ENCODE data around the gene BMX.

BMX gene

DNA sequence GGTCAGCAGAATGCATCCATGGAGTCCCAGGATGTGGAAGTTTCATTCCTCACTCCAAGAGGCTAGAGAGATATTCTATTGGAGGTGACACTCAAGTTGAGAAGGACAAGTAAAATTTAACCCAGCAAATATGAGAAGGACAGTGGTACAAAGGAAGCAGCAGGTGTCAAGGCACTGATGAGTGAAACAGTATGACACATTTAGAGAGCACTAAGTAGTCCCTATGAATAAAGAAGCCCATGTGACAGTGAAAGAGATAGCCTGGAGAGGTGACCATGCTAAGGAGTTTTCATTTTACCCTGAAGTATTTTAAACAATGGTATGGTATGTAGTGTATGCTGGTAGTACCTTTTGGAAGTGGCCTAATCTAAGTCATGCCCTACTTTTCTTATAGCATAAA is 9.2 kb downstream of the BMX start:
- DNase-seq: no peak

DNA sequence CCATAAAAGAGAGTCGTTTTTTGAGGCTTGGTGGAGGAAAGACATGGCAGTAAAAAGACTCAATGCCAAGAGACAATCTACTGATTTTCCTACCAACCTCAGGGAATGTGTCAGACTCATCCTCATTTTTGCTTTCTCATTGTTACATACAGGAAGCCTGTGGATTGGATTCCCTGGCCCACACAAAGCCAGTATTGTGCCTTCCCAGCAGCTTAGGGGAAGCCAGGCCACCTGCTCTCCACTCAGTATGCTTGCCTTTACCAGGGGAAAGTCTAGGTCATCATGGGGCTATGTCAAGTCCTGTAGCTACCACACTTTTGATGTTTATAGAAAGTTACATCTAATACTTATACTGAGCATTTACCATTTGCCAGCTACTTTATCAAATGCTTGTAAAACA is 11.0 kb downstream of the BMX start:
- DNase-seq: no peak

DNA sequence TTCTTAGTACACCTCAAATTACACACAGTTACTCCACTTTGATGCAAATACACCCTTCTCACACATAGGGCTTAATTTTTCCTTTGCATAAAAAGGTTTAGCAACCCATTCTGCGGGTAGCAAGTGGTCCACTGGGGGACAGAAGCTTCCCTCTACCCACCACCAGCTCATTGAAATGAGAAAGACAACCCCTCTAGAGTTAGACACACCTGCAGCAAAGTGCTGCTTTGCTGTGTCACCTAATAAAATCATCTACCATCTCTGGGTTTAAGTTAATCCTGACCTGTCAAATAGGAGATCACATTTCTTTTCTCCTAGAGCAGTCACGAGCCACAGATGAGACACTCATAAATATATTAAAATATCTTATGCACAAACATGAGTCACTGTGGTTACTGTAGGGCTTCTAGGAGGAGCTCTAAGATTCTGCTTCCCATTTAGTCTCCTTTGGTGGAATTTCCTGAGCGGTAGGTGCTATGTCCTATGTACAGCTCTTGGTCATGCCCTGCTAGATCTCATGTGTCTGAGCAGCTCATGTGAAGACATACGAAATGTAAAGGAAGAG is 11.9 kb downstream of the BMX start:
- no peak for DNase-seq

DNA sequence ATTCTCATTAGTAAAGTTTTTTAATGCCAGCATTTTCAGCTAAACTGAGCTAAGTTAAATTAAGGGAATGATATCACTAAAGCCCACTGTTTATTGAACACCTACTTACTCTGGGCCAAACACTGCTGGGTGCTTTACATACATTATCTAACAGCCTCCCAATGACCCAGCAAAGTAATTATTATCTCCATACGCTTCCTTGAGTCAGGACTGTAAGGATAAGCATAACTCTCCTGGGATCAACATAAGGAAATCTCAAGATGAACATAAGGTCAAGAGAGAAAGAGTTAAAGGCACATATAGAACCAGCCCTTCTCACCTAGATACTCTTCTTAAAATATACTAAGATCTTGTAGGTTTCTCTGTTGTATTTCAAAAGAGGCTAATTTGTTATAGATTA is 13.7 kb downstream of the BMX start:
- no peak for DNase-seq

DNA sequence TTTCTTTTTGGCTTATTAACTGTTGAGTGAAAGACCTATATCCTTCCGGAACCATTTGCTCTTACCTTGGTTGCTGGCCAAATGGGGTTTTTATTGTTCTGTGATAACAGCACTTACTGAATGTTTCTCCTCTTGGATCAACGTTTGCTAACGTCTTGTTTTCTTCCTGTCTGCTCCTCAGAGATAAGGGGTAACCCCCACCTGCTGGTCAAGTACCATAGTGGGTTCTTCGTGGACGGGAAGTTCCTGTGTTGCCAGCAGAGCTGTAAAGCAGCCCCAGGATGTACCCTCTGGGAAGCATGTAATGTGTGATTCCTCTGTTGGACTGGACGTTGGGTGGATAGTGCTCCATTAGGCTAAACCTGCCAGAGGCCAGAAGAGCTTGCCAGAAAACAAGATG is 15.3 kb downstream of the BMX start:
- DNase-seq: no peak

DNA sequence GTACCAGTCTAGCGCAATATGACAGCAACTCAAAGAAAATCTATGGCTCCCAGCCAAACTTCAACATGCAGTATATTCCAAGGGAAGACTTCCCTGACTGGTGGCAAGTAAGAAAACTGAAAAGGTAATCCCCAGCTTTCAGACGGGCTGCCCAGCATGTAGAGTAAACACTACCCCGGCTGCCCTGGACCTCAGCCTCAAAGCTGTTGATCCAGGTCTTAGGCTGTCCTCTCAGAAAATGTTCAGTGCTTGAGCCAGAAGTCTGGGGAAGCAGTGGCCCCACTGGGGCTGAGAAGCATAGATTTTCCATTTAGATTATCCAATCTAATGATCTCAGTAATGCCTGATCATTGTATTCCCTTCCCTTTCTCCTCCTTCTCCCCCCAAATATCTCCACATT is 21.9 kb downstream of the BMX start:
- no peak for DNase-seq

DNA sequence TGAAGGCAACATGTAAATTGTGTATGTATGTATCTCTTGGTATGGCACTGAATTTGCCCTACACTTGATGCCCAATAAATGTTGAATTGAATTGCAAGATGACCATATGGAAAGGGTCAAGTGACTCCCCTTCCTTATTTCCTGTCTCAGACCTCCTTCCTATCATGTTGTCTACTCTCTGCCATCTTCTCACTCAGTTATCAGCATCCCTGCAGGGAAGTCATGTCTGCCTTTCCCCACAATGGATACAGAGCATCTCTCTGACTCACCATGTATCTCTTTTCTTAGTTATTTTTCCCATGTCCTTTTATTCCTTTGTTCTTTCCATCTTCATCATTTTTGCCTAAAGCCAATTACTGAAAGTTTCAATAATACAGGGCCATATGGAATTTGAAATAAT is 22.5 kb downstream of the BMX start:
- no peak for DNase-seq

DNA sequence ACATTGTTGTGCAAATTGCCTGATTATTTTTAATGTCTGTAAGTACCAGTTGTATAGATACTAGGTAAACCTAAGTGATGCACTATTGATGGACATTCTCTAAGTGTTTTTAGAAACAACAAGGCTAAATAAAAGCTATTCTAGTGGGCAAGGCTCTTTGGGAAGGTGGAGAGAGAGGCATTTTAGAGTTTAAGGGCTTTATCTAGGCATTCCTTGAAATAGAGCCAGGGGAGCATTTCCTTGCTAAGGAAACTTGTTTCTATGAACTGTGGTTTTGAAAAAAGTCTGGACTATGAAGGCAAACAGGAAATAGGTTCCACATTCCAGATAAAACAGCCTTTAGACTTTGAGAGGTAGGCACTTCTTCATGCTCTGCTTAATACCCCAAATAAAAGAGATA is 23.8 kb downstream of the BMX start:
- DNase-seq: no peak

DNA sequence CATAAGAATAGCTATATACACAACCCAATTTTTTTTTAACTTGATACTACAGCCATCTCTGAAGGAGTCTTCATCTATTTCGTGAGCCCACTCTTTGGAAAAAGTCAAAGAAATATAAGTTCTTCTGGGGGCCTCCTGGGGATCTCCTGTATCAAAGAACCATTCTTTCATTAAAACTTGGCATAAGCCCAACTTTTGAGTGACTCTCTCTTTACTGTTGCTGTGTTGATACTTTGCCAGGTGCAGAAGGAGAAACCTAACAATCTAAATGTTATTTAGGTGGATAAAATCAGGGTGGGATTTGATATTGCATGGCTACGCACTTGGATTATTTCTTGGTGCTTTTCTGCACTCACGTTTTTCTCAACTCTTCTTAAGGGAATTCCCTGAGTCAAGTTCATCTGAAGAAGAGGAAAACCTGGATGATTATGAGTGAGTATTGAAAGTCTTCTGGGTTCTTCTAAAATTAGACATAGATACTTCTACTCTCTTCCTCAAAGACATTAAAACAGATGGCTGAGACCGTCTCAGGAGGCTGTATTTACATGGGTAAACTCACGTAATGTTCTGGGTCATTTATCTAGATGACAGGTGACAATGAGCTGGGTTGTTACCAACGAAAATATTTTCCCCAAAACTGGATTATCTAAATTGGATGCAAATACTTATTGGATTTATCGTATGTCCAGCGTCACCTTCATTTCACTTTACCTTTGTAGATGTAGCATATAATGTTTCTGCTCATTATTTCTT is 25.2 kb downstream of the BMX start:
- DNase-seq: no peak

DNA sequence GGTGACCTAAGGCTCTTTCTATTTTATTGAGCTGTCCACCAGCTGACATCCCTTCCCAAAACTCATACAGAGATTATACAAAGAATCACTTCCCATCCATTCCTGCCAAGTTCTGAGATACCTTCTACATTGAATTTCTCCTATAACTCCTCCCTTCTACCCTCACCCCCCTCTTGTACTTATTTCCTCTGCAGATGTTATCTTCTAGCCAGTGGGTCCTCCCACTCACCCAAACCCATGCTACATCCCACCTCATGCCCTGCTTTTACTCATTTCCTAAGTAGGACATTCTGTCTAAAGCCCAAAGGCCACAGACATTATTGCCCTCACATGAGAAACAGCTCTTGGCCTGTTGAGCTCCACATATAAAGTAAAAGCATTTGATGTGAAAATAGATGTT is 28.6 kb downstream of the BMX start:
- DNase-seq: no peak

DNA sequence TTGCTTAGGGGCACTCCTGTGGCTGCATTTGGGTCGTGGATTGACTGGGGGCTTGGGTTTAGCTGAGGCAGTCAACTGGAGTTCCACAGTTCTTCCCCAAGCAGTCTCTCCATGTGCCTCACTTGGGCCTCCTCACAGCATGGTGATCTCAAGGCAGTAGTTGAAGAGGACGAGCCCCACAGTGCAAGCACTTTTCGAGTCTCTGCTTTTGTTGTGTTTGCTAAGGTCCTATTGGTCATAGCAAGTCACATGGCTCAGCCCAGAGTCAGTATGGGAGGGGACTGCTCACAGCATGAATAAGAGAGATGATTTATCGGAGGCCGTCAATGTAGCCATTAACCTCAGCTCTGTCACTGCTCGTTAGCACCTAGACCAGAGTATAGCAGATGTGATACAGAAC is 29.7 kb downstream of the BMX start:
- no peak for DNase-seq

DNA sequence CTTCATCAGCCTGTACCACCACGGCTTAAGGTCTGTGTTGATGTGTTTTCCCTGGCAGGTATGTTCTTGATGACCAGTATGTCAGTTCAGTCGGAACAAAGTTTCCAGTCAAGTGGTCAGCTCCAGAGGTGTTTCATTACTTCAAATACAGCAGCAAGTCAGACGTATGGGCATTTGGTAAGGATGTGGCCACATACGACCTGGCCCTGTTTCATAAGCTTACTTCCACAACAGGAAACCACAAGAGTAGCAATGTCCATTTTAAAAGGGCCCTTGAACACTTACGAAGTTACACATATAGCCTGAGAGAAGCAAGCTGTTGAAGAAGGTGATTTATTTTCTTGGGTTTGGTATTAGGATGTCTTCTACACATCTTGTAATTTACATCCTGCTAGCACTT is 46.1 kb downstream of the BMX start:
- no peak for DNase-seq

DNA sequence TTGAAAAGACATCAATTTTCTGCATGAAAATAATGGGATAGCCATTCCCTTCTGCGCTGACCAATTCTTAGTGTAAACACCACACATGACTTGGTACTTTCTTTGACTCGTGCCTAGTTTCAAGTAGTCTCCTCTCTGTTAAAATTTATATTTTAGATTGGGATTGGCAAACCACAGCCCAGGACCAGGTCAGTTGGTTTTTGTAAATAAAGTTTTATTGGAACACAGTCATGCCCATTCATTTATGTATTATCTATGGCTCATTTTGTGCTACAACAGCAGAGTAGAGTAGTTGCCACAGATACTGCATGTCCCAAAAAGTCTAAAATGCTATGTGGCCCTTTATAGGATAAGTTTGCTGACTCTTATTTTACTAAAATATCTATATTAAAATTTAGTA is 46.7 kb downstream of the BMX start:
- DNase-seq: no peak

DNA sequence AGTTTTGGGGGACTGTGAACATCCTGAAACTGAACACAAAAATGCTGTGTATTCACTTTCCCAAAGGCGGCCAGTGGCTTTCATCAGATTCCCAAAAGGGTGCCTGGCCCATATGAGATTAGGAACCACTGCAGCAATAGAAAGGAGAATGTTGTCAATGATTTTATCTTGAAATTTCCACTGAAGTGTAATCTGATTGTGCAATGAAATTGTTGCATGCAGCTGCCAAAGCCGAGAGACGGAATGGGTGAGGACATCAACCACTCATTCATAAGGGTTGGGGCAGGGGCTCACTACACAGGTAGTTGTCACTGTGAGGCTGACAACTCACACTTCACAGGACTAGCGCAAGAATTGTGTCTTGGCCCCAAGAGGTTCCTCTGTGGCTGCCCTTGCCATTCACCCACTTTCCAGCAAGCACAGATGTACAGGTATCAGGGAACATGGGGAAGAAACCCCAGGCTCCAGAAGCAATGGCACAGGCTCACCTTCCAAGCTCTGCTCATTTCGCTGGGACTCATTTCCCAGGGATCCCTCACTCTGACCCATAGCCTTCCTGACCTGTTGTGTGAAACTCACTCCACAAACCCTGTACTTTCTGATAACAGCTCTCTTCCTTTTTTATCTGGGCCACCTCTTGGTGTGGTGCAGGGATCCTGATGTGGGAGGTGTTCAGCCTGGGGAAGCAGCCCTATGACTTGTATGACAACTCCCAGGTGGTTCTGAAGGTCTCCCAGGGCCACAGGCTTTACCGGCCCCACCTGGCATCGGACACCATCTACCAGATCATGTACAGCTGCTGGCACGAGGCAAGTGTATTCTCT is 48.8 kb downstream of the BMX start:
- DNase-seq: no peak

DNA sequence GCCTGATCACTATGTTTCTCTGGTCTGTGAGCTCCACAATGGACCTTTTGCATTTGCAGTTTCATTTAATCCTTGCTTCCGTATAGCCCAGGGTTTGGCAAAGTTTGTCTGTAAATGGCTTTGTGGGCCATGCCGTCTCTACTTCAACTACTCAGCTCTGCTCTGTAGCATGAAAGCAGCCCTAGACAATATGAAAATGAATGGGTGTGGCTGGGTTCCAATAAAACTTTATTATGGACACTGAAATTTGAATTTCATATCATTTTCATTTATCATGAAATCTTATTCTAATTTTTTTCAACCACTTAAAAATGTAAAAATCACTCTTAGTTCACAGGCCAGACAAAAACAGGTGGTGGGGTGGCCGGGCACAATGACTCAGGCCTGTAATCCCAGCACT is 58.6 kb downstream of the BMX start:
- DNase-seq: no peak

DNA sequence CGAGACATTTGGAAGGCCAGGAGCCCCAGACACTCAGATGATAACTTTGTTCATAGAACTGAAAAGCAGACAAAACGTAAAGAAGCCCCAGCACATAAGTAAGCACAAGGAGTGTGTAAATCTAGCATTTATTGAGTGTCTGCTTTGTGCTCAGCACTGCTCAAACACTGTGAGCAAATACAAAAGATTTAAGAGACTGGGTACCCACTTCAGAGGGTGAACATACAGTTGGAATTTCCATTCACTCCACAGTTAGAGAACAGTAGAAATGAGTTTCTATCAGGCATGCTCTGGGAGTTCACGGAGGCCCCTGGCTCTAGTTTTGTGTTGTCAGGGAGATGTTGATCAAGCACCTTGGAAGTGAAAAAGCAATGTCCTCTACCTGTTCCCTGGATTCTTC is 60.3 kb downstream of the BMX start:
- DNase-seq: no peak

DNA sequence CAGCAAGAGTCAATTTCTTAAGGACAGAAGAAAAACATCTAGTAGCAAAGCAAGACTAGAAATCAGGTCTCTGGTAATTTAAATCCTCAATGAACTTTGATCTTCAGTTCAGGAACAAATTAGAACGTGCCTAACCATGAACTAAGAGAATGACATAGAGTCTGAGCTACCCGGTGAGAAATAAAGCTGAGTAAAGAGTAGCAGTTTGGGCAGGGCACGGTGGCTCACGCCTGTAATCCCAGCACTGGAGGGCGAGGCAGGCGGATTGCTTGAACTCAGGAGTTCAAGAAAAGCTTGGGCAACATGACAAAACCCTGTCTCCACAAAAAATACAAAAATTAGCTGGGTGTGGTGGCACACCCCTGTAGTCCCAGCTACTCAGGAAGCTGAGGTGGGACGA is 62.4 kb downstream of the BMX start:
- no peak for DNase-seq

DNA sequence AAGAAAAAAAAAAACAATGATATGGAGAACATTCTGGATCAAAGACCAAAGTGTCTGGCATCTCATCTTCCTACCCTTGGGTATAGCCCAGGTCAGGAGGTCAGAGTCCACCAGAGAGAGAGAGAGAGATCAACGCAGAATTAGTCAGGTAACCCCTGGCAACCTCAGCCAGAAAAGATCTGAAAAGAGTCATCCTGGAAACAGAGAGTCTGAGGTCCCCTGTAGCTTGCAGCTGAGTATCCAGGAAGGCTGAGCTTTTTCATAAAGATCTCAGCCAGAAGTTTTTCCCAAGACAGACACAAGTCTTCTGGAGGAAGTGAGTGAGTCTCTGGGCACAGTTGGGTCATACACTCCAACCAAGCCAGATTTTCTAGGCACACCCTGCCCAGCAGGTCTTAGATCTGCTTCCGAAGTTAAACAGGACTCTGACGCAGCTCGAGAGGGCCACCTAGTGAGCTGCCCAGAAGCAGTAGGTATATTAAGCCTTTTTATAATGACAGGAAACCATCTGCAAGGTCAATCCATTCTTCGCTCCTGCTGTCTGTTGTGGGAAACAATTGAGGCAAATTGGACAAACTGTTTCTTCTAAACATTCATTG is 64.5 kb downstream of the BMX start:
- peak; percentile 24 for DNase-seq

DNA sequence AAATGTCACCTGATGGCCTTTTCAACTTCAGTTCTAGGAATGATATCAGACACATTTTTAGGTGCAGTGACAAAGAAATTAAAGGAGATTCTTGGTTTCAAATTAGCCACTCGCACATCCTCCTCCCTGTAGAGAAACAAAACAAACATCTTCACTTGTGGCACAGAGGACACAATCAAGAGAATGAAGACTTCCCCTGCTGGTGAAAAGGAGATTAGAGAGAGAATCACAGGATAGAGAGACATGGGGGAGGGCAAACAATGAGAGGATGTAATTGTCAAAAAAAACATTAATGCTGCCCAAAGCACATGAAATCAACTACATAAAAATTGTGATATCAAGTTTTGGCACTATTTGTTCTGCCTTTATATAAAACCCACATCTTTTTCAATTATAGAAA is 65.6 kb downstream of the BMX start:
- no peak for DNase-seq

DNA sequence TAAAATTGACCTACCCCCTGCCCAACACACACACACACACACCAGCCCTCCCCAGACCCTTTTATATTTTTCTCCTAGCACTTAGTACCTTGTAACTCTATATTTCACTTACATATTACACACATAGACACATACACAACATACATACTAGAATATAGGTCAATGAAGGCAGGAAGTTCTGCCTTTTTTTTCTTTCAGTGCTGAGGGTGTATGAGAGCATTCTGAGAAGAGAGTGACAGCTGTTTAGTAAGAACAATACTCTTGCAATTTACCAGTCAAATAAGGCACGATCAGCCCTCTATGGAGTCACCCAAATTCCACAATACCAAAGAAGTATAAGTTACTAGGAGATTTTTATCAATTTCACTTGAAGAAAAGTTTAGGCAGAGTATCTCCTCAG is 66.7 kb downstream of the BMX start:
- no peak for DNase-seq

DNA sequence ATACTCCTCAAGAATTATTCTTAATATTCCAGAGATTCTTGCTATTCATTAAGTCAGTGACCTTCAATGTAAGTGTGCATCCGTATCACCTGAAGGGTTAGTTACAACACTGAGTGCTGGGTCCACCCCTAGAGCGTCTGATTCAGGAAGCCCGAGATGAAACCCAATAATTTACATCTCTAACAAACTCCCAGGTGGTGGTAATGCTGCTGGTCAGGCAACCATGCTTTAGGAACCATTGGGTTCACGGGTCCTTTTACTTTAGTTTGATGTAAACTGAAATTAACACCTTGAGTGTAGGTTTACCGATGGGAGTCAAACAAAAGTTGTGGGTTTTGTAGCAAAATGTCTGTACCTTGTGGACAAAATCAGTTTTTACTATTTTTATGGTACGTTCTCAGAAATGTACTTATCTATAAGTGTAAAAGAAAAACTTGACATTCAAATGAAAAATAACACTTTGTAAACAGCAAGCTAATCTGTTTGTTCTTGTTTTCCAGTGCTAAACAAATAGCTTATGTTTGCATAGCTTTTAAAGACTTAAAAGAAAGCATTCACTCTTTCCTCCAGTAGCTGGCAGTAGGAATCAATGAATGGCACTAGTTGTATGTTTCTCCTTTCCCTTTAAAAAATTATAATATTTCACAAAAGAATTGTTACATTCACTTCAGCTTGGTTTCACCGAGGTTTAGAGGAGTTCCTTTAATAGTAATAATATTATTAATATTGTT is 67.4 kb downstream of the BMX start:
- DNase-seq: no peak

DNA sequence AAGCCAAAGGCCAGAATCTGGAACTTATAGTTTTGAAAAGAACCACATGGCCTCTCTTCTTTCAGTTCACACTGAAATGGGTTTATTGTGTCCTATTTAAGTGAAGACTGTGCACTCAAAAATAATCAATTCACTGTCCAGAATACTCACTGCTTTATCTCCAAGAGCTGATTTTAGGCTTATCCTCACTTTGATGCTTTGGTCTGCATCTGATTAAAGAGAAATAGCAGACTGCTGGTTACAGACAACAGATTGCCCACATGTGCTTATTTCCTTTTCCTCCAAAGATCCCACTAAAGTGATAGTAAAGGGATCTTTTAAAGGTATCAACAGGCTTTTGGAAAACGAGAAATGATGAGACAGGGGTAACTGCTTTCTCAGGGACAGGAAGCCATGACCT is 69.5 kb downstream of the BMX start:
- DNase-seq: no peak

DNA sequence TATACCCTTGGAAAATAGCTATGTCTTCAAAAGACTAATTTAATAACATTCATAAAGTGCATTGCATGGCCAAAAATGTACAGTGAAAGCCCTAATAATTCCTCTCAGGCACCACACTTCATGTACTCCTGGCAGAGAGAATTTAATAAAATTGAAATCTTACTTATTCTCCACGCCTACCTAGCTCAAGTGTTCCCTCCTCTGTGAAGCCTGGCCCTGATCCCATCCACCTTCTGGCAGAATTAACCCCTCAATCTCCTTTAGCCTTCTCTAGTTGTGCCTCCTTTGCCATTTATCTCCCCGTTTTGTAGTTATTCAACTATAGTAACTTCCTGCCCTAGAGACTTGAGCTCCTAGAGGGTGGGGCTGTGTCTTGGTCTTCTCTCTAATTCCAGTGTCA is 73.4 kb downstream of the BMX start:
- no peak for DNase-seq
